HUES6 (cell line): ENCODE measurements around the gene BCAP31.

Source experiments
- H3K27ac ChIP-seq: 2 replicates; pipeline ENCODE4 v1.7.0; 2013; ENCODE audit warnings: low read depth, mild to moderate bottlenecking, low read length, inconsistent platforms
- H3K27me3 ChIP-seq: 2 replicates; pipeline ENCODE4 v1.6.1; 2013; ENCODE audit warnings: low read length; ENCODE audit not compliant: control insufficient read depth, insufficient read depth
- H3K36me3 ChIP-seq: 2 replicates; pipeline ENCODE4 v1.6.1; 2013; ENCODE audit warnings: low read length; ENCODE audit not compliant: control insufficient read depth, insufficient read depth
- H3K4me1 ChIP-seq: 2 replicates; pipeline ENCODE4 v1.6.1; 2013; ENCODE audit warnings: low read length; ENCODE audit not compliant: control insufficient read depth, insufficient read depth
- H3K4me3 ChIP-seq: 2 replicates; pipeline ENCODE4 v1.5.1; 2013; ENCODE audit warnings: low read depth, low read length
- H3K9ac ChIP-seq: one replicate; pipeline ENCODE4 v1.6.1; 2013; ENCODE audit warnings: mild to moderate bottlenecking, low read length
- H3K9me3 ChIP-seq: 2 replicates; pipeline ENCODE4 v1.6.1; 2013; ENCODE audit warnings: low read depth, low read length; ENCODE audit not compliant: control insufficient read depth, insufficient read depth

Gene BCAP31

GRCh38 chrX:153741446-153741845, 17.3 kb upstream of the BCAP31 start:
- H3K9me3 ChIP-seq, result peaks cover 16% of the 10 kb centered on the region; the same call in 1 of the 2 replicates
- no peak overlapping the region for H3K9ac ChIP-seq
- H3K36me3 ChIP-seq, result peaks cover 6% of the 10 kb centered on the region; the same call in 1 of the 2 replicates
- no peak overlapping the region for H3K4me3 ChIP-seq
- H3K4me1 ChIP-seq, result peaks cover 6% of the 10 kb centered on the region; the same call in 1 of the 2 replicates
- no peak overlapping the region for H3K27ac ChIP-seq
- no peaks in the 10 kb centered on the region for H3K27me3 ChIP-seq

GRCh38 chrX:153740631-153741222, 16.5 kb upstream of the BCAP31 start:
- peaks cover 6% of the 10 kb centered on the region; the same call in 1 of the 2 replicates for H3K36me3 ChIP-seq
- H3K27ac ChIP-seq, result no peak overlapping the region
- H3K4me3 ChIP-seq, result no peak overlapping the region
- no peaks in the 10 kb centered on the region for H3K27me3 ChIP-seq
- H3K4me1 ChIP-seq, result peaks cover 11% of the 10 kb centered on the region; the same call in 1 of the 2 replicates
- H3K9me3 ChIP-seq, result peaks cover 16% of the 10 kb centered on the region; the same call in 1 of the 2 replicates
- H3K9ac ChIP-seq, result no peak overlapping the region

GRCh38 chrX:153739754-153740486, 15.7 kb upstream of the BCAP31 start:
- Histone ChIP-seq H3K27me3 (no peaks in the 10 kb centered on the region), H3K4me3 (no peak overlapping the region), H3K4me1 (peaks cover 19% of the 10 kb centered on the region; the same call in 1 of the 2 replicates), H3K27ac (no peak overlapping the region), H3K36me3 (peaks cover 6% of the 10 kb centered on the region; the same call in 1 of the 2 replicates), H3K9ac (no peak overlapping the region), H3K9me3 (peaks cover 24% of the 10 kb centered on the region; the same call in 1 of the 2 replicates)

DNA sequence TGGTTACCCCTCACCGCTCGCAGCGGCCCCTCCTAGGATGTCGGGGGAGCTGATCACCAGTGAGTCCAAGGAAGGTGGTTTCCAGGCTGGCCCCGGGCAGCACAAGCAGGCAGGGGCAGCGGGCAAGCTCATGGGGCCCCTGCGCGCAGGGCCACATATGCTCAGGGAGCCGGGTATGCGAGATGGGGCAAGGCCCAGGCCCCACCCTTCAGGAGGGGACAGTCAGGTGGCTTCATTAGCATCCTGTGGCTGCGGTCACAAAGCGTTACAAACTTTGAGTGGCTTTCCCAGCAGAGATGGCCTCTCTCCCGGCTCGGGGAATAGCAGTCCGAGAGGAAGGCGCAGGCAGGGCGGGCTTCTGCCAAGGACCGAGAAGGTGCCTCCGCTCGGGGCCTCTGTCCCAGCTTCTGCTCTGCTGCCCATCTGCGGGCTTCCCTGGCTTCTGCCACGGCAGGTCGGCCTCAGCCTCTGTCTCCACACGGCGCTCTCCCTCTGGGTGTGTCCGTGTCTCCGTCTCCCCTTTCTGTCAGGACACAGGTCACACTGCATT, 13.9 kb upstream of the BCAP31 start:
- peaks cover 16% of the 10 kb centered on the region; the same call in 1 of the 2 replicates for H3K4me1 ChIP-seq
- no peak overlapping the region for H3K27ac ChIP-seq
- peaks cover 6% of the 10 kb centered on the region; the same call in 1 of the 2 replicates for H3K36me3 ChIP-seq
- no peak overlapping the region for H3K9ac ChIP-seq
- H3K4me3 ChIP-seq, result no peak overlapping the region
- H3K27me3 ChIP-seq, result no peaks in the 10 kb centered on the region
- peaks cover 29% of the 10 kb centered on the region; the same call in 1 of the 2 replicates for H3K9me3 ChIP-seq

- Histone ChIP-seq H3K36me3 (peaks cover 6% of the 10 kb centered on the region; the same call in 1 of the 2 replicates), H3K27ac (no peak overlapping the region), H3K27me3 (no peaks in the 10 kb centered on the region), H3K4me1 (peaks cover 14% of the 10 kb centered on the region; the same call in 1 of the 2 replicates), H3K9ac (no peak overlapping the region), H3K9me3 (peaks cover 36% of the 10 kb centered on the region; the same call in 1 of the 2 replicates), H3K4me3 (no peak overlapping the region)
Observed at GRCh38 chrX:153736871-153737441, 12.8 kb upstream of the BCAP31 start.

- Histone ChIP-seq H3K36me3 (peaks cover 6% of the 10 kb centered on the region; the same call in 1 of the 2 replicates), H3K27ac (no peak overlapping the region), H3K4me3 (no peak overlapping the region), H3K27me3 (no peaks in the 10 kb centered on the region), H3K4me1 (peaks cover 14% of the 10 kb centered on the region; the same call in 1 of the 2 replicates), H3K9me3 (peaks cover 43% of the 10 kb centered on the region; the same call in 1 of the 2 replicates), H3K9ac (no peak overlapping the region)
Observed at GRCh38 chrX:153736071-153736820, 12.1 kb upstream of the BCAP31 start.

DNA sequence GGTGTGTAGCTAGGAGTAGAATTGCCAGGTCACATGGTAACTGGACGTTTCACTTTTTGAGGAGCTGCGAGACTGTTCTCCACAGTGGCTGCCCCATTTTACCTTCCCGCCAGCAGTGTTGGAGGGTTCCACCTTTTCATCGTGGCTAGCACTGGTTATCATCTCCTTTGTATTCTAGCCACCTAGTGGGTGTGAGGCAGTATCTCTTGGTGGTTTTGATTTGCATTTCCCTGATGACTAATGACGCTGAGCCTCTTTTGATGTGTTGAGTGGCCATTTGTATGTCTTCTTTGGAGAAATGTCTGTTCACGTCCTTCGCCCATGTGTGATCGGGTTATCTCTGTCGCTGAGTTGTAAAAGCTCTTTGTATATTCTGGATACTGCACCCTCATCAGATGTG, 11.1 kb upstream of the BCAP31 start:
- H3K27ac ChIP-seq, result peak overlapping the region; percentile 25; the same call in 1 of the 2 replicates
- peaks cover 45% of the 10 kb centered on the region; the same call in 1 of the 2 replicates for H3K9me3 ChIP-seq
- H3K36me3 ChIP-seq, result peaks cover 6% of the 10 kb centered on the region; the same call in 1 of the 2 replicates
- H3K27me3 ChIP-seq, result no peaks in the 10 kb centered on the region
- H3K4me1 ChIP-seq, result peaks cover 14% of the 10 kb centered on the region; the same call in 1 of the 2 replicates
- H3K9ac ChIP-seq, result peak overlapping the region; percentile 27
- H3K4me3 ChIP-seq, result peak overlapping the region; percentile 9; the same call in 1 of the 2 replicates

GRCh38 chrX:153734871-153735270, 10.7 kb upstream of the BCAP31 start:
- H3K9me3 ChIP-seq, result peaks cover 43% of the 10 kb centered on the region; the same call in 1 of the 2 replicates
- no peaks in the 10 kb centered on the region for H3K27me3 ChIP-seq

DNA sequence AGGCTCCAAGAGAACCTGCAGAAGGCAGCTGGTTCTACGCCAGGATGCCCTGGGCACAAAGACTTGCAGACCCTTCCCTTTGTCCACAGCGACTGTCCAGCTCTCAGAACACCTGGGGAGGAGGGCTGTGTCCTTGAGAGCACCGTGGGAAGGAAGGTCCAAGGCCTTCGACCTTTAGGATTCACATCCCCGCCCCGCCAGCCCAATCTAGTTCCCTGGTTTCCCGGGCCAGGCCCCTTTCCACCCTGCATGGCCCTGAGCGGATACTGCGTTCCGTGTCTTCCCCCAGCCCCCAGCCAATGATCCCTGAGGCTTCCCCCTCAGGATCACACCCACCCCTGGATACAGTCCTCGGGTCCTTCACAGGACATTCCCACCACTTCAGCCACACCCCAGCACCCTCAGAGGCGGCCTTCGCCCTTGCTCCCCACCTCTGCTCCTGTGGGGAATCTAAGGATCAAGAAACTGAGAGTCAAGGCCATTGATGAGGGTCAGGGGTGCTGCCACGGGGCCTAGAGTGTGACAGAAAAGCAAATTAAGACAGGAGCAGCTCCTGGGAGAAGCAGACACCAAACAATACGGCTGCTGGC, 9.6 kb upstream of the BCAP31 start:
- H3K9me3 ChIP-seq, result peaks cover 43% of the 10 kb centered on the region; the same call in 1 of the 2 replicates
- no peak overlapping the region for H3K27ac ChIP-seq
- H3K27me3 ChIP-seq, result no peaks in the 10 kb centered on the region
- H3K9ac ChIP-seq, result no peak overlapping the region
- H3K36me3 ChIP-seq, result peaks cover 10% of the 10 kb centered on the region; the same call in 1 of the 2 replicates
- no peak overlapping the region for H3K4me3 ChIP-seq
- peaks cover 14% of the 10 kb centered on the region; the same call in 1 of the 2 replicates for H3K4me1 ChIP-seq

More at GRCh38 chrX:153734871-153735270, 10.7 kb upstream of the BCAP31 start:
- Histone ChIP-seq H3K4me1 (peaks cover 14% of the 10 kb centered on the region; the same call in 1 of the 2 replicates), H3K27ac (no peak overlapping the region), H3K36me3 (peaks cover 6% of the 10 kb centered on the region; the same call in 1 of the 2 replicates), H3K4me3 (no peak overlapping the region), H3K9ac (no peak overlapping the region)
